ENCODE results near the gene PADI3.

DNA sequence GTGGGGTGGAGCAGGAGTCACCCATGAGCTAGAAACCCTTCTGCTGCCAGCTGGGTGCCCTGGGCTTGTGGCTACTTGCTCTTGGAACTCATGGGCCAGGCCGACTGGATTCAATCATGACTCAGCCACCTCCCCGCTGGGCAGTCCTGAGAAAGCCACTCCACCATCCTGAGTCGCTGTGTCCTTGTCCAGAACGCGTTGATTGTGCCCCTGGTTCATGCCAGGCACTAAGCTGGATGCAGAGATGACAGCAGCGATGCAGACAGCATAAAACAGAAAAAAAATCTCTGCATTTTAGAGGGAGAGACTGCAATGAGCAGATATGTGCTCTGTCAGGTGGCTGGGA is 33.4 kb upstream of the PADI3 start:
- TF ChIP-seq, protein P1, sequence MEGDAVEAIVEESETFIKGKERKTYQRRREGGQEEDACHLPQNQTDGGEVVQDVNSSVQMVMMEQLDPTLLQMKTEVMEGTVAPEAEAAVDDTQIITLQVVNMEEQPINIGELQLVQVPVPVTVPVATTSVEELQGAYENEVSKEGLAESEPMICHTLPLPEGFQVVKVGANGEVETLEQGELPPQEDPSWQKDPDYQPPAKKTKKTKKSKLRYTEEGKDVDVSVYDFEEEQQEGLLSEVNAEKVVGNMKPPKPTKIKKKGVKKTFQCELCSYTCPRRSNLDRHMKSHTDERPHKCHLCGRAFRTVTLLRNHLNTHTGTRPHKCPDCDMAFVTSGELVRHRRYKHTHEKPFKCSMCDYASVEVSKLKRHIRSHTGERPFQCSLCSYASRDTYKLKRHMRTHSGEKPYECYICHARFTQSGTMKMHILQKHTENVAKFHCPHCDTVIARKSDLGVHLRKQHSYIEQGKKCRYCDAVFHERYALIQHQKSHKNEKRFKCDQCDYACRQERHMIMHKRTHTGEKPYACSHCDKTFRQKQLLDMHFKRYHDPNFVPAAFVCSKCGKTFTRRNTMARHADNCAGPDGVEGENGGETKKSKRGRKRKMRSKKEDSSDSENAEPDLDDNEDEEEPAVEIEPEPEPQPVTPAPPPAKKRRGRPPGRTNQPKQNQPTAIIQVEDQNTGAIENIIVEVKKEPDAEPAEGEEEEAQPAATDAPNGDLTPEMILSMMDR (conservative IDR thresholded peaks at IDR 0.05; ENCODE audit: low read depth, low read length): no peak
- TF ChIP-seq POLR2A (IDR thresholded peaks at IDR 0.05; ENCODE audit: low read depth, low read length) (no peak), BHLHE40 (IDR thresholded peaks at IDR 0.05; ENCODE audit: low read depth, low read length) (no peak), MXI1 (IDR thresholded peaks at IDR 0.05; ENCODE audit: borderline replicate concordance, low read depth, low read length) (no peak), MAFK (IDR thresholded peaks at IDR 0.05; ENCODE audit: low read depth, low read length) (no peak), RCOR1 (IDR thresholded peaks at IDR 0.05; ENCODE audit: insufficient replicate concordance, low read length) (no peak), RFX5 (IDR thresholded peaks at IDR 0.05; ENCODE audit: low read depth, low read length) (no peak), MAZ (IDR thresholded peaks at IDR 0.05; ENCODE audit: borderline replicate concordance, low read depth, low read length) (no peak), CEBPB (IDR thresholded peaks at IDR 0.05; ENCODE audit: low read depth, low read length) (no peak), RAD21 (IDR thresholded peaks at IDR 0.05; ENCODE audit: low read length) (no peak)
- TF ChIP-seq, protein P2, sequence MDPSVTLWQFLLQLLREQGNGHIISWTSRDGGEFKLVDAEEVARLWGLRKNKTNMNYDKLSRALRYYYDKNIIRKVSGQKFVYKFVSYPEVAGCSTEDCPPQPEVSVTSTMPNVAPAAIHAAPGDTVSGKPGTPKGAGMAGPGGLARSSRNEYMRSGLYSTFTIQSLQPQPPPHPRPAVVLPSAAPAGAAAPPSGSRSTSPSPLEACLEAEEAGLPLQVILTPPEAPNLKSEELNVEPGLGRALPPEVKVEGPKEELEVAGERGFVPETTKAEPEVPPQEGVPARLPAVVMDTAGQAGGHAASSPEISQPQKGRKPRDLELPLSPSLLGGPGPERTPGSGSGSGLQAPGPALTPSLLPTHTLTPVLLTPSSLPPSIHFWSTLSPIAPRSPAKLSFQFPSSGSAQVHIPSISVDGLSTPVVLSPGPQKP (IDR thresholded peaks at IDR 0.05; ENCODE audit: borderline replicate concordance, low read depth, low read length): no peak
